SK-N-SH (cell line): ENCODE results near the gene CASP5. TPM values are rescaled to one million over a fixed set of nuclear protein-coding genes. Genes with fewer than 3 reads are reported as not detected.

Experiments
- CTCF ChIA-PET: fragments of 300-600, 350-600 bp; formaldehyde crosslinking; extraction: SDS; loops from one replicate; lab custom pipeline; 2021; lab: Yijun Ruan, JAX
- POLR2A ChIA-PET: fragments of 350-600 bp; sonication (Branson Sonifier 250); formaldehyde crosslinking; extraction: SDS; loops from one replicate; lab custom pipeline; 2020; ENCODE audit warnings: antibody characterized with exemption, inconsistent platforms; lab: Yijun Ruan, JAX
- DNase-seq: peaks from one replicate; pipeline ENCODE4 v3.0.0; 2012
- H2AFZ ChIP-seq: fragments of 200-600 bp; sonication (generic); 2 replicates; pipeline ENCODE4 v1.8.1; 2016; ENCODE audit warnings: antibody characterized with exemption, mild to moderate bottlenecking, low read depth
- H3F3A ChIP-seq: fragments of 200-600 bp; sonication (generic); replicated peaks from 2 replicates; pipeline ENCODE3; 2016; ENCODE audit warnings: antibody characterized with exemption, mild to moderate bottlenecking; ENCODE audit not compliant: insufficient read depth
- H3K27ac ChIP-seq, 2 experiments: fragments of 200-500 bp in 1 of 2; fragments of 200-600 bp in 1 of 2; sonication (Bioruptor generic) in 1 of 2; sonication (generic), shearing (Covaris generic) in 1 of 2; 2 replicates each; pipeline versions ENCODE4 v1.5.1 to v1.6.1; 2014 to 2016; ENCODE audit warnings: low read depth in 2 of 2, inconsistent platforms in 1 of 2, low read length in 1 of 2, mild to moderate bottlenecking in 1 of 2, mixed read lengths in 1 of 2
- H3K27me3 ChIP-seq: fragments of 200-600 bp; sonication (generic), shearing (Covaris generic); 2 replicates; pipeline ENCODE4 v1.6.1; 2016; ENCODE audit warnings: mixed run types; ENCODE audit not compliant: insufficient read depth
- H3K36me3 ChIP-seq, 2 experiments: fragments of 200-500 bp in 1 of 2; fragments of 200-600 bp in 1 of 2; sonication (Bioruptor generic) in 1 of 2; sonication (generic) in 1 of 2; replicated peaks in 1 of 2; 2 replicates each; pipeline versions ENCODE3 to v1.5.1; 2014 to 2016; ENCODE audit warnings: low read length in 1 of 2, mild to moderate bottlenecking in 1 of 2; ENCODE audit not compliant: insufficient read depth in 2 of 2, control insufficient read depth in 1 of 2
- H3K4me1 ChIP-seq, 2 experiments: fragments of 200-500 bp in 1 of 2; fragments of 200-600 bp in 1 of 2; sonication (Bioruptor generic) in 1 of 2; sonication (generic), shearing (Covaris generic) in 1 of 2; 2 replicates each; pipeline versions ENCODE4 v1.5.1 to v1.6.1; 2014 to 2016; ENCODE audit warnings: low read depth in 1 of 2, low read length in 1 of 2, mixed run types in 1 of 2; ENCODE audit not compliant: insufficient read depth in 2 of 2, control insufficient read depth in 1 of 2
- H3K4me2 ChIP-seq: fragments of 200-600 bp; sonication (generic), shearing (Covaris generic); 2 replicates; pipeline ENCODE4 v1.6.1; 2017; ENCODE audit warnings: mixed run types
- H3K4me3 ChIP-seq, 2 experiments: fragments of 200-500 bp in 1 of 2; fragments of 200-600 bp in 1 of 2; sonication (Bioruptor generic) in 1 of 2; sonication (generic), shearing (Covaris generic) in 1 of 2; 2 replicates each; pipeline versions ENCODE4 v1.5.1 to v1.8.1; 2014 to 2016; ENCODE audit warnings: low read depth in 2 of 2, inconsistent platforms in 1 of 2, low read length in 1 of 2, mild to moderate bottlenecking in 1 of 2, mixed read lengths in 1 of 2, moderate library complexity in 1 of 2
- H3K79me2 ChIP-seq: fragments of 200-600 bp; sonication (generic); 2 replicates; pipeline ENCODE4 v1.8.1; 2017; ENCODE audit warnings: mild to moderate bottlenecking; ENCODE audit not compliant: insufficient read depth
- H3K9ac ChIP-seq: fragments of 200-600 bp; sonication (generic); 2 replicates; pipeline ENCODE4 v1.6.1; 2017; ENCODE audit warnings: mixed run types
- H3K9me2 ChIP-seq: fragments of 200-600 bp; sonication (generic); 2 replicates; pipeline ENCODE4 v1.6.1; 2017; ENCODE audit warnings: mixed run types
- H3K9me3 ChIP-seq: fragments of 200-600 bp; sonication (generic); 2 replicates; pipeline ENCODE4 v1.6.1; 2017; ENCODE audit warnings: mixed run types, mild to moderate bottlenecking, moderate library complexity
- H4K20me1 ChIP-seq: fragments of 200-600 bp; sonication (generic); 2 replicates; pipeline ENCODE4 v1.6.1; 2017; ENCODE audit warnings: mild to moderate bottlenecking, mixed run types; ENCODE audit not compliant: insufficient read depth
- FOXM1 ChIP-seq: IDR thresholded peaks from 2 replicates; pipeline ENCODE4 v1.4.0; 2012; ENCODE audit warnings: low read depth, mild to moderate bottlenecking
- GATA2 ChIP-seq: sonication (generic); formaldehyde crosslinking; IDR thresholded peaks from 2 replicates; pipeline ENCODE4 v1.5.0; 2020; ENCODE audit warnings: mild to moderate bottlenecking, missing genetic modification reagents
- IRF3 ChIP-seq: fragments of 150-350 bp; IDR thresholded peaks from 2 replicates; pipeline ENCODE4 v1.6.1; 2016; ENCODE audit warnings: mild to moderate bottlenecking, low read depth, low read length
- JUND ChIP-seq: IDR thresholded peaks from 2 replicates; pipeline ENCODE4 v1.4.0; 2012
- NRF1 ChIP-seq: IDR thresholded peaks from 2 replicates; pipeline ENCODE4 v1.6.1; 2012; ENCODE audit warnings: low read depth, mild to moderate bottlenecking, low read length
- RAD21 ChIP-seq: IDR thresholded peaks from 2 replicates; pipeline ENCODE4 v1.6.1; 2012; ENCODE audit warnings: mild to moderate bottlenecking, low read length
- RCOR1 ChIP-seq: fragments of 150-350 bp; IDR thresholded peaks from 2 replicates; pipeline ENCODE4 v1.6.1; 2017; ENCODE audit warnings: antibody characterized with exemption, low read length
- REST ChIP-seq: IDR thresholded peaks from 2 replicates; pipeline ENCODE4 v1.6.1; 2012; ENCODE audit warnings: mild to moderate bottlenecking, low read depth, low read length, moderate library complexity
- RXRA ChIP-seq: IDR thresholded peaks from 2 replicates; pipeline ENCODE4 v1.4.0; 2012; ENCODE audit warnings: low read depth, mild to moderate bottlenecking, borderline replicate concordance
- TCF12 ChIP-seq: IDR thresholded peaks from 2 replicates; pipeline ENCODE4 v1.4.0; 2012
- USF2 ChIP-seq: fragments of 150-350 bp; IDR thresholded peaks from 2 replicates; pipeline ENCODE4 v1.6.1; 2017; ENCODE audit warnings: antibody characterized with exemption, low read length, low read depth, borderline replicate concordance
- WGBS: methylation state at CpG from one replicate; pipeline ENCODE4 v1.1.6; 2017; ENCODE audit warnings: low lambda C conversion rate; 5-methylcytosine and 5-hydroxymethylcytosine counted together
- polyA plus RNA-seq, 3 experiments: library from polyadenylated mRNA; depleted of rRNA; stranded (reverse); fragments of >200 nt; gene quantifications; 2 replicates each; pipeline ENCODE4 v1.2.3, GENCODE V29; 2012

Gene CASP5
- polyA plus RNA-seq, 1 of the 3 experiments (the other 2 are of a cell fraction) = not detected

GRCh38 chr11:104964247-104964646 is 58.7 kb downstream of the CASP5 start (continued):
- TF ChIP-seq USF2 (no peak), JUND (no peak)

GRCh38 chr11:104962852-104963251 is 60.1 kb downstream of the CASP5 start:
- Histone ChIP-seq H4K20me1 (no peaks in the 10 kb centered on the region), H3K4me1 (no peaks in the 10 kb centered on the region), H3K4me3 (no peak overlapping the region), H3K27ac (no peak overlapping the region), H3K27me3 (no peaks in the 10 kb centered on the region), H3K9me3 (no peaks in the 10 kb centered on the region), H3K9ac (no peak overlapping the region), H3K4me2 (no peak overlapping the region), H3K79me2 (no peaks in the 10 kb centered on the region), H3K9me2 (no peaks in the 10 kb centered on the region), H3K36me3 (no peaks in the 10 kb centered on the region), H2AFZ (no peak overlapping the region), H3F3A (no peaks in the 10 kb centered on the region)
- ChIA-PET POLR2A (no interaction called here), CTCF (interaction anchor here (1.0 to 1.6 kb wide), 3 partner anchors 12 to 900 kb away, joined by 3 read pairs; no protein-coding TSS in a partner anchor)
- no peak for DNase-seq
- TF ChIP-seq FOXM1 = no peak
- TF ChIP-seq USF2 = no peak
- TF ChIP-seq RCOR1 = no peak
- TF ChIP-seq RXRA = no peak
- TF ChIP-seq REST = no peak
- no peak for TF ChIP-seq NRF1
- no peak for TF ChIP-seq GATA2 (CRISPR knock-in tag)
- TF ChIP-seq TCF12 = no peak
- TF ChIP-seq RAD21 = no peak
- TF ChIP-seq IRF3 = no peak
- 49% methylated on average over 3 of the region's 3 CpGs for WGBS
